ENCODE measurements around the gene SETD1B. TPM values are rescaled to one million over a fixed set of nuclear protein-coding genes. Genes with fewer than 3 reads are reported as not detected.

The SETD1B gene
- total RNA-seq, 1 experiment from 2014 or later, result 0.96 TPM

DNA sequence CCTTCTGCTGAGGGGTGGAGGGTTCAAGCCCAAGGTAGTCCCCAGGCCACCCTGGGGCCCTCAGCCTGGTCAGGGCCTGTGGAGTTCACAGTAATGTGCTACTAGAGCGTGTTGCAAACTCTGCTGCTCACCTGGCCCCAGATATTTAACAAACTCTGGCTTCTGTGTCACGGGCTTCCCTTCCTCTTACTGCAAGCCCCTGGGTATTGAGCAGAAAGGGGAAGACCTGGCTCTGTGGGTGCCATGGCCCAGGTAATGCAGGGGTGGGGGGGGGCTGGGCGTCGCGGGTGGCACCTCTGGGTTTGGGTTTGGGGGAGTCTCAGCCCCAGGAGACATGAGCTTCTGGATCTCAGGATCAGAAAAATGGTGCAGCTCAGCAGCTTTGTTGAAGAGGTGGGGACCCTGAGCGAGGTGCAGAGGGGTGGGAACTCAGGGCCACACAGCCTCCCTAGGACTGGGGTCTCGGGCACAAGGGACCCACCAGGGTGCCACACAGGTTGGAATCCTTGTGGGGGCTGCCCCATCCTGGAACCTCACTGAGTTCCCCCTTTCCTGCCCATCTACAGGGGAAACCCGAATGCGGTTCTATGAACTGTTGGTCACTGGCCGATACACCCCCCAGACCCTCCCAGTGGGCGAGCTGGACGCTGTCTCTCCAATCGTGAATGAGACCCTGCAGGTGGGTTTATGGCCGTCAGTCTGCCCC, 4.0 kb downstream of the SETD1B start:
- no peak for DNase-seq (ENCODE audit: low read depth)

DNA sequence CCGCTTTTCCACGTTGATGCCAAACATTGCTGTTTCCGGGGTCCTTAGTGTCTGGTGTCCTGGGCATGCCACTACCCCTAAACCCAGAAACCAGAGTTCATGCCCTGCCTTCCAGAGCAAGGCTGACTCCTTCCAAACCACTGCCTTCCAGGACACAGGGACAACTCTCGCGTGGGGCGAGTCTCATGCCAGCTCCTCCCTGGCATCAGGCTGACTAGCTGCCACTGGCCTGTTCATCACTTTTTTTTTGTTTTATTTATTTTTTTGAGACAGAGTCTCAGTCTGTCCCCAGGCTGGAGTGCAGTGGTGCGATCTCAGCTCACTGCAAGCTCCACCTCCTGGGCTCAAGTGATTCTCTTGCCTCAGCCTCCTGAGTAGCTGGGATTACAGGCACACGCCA, 4.8 kb downstream of the SETD1B start:
- no peak for DNase-seq (ENCODE audit: low read depth)

DNA sequence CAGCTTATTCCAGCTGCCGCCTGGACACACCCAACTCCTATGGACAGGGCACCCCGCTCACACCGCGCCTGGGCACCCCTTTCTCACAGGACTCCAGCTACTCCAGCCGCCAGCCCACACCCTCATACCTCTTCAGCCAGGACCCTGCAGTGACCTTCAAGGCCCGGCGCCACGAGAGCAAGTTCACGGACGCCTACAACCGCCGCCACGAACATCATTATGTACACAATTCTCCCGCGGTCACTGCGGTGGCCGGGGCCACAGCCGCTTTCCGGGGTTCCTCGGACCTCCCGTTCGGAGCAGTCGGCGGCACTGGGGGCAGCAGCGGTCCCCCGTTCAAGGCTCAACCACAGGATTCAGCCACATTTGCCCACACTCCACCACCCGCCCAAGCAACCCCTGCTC, 5.9 kb downstream of the SETD1B start:
- no peak for DNase-seq (ENCODE audit: low read depth)

DNA sequence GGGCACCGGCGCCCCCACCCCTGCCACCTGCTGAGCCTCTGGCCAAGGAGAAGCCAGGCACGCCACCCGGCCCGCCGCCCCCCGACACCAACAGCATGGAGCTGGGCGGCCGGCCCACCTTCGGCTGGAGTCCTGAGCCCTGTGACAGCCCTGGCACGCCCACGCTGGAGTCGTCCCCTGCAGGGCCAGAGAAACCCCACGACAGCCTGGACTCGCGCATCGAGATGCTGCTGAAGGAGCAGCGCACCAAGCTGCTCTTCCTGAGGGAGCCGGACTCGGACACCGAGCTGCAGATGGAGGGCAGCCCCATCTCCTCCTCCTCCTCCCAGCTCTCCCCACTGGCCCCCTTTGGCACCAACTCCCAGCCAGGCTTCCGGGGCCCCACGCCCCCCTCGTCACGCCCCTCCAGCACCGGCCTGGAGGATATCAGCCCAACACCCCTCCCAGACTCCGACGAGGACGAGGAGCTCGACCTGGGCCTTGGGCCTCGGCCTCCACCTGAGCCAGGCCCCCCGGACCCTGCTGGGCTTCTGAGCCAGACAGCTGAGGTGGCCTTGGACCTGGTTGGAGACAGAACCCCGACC, 6.5 kb downstream of the SETD1B start:
- no peak for DNase-seq (ENCODE audit: low read depth)

DNA sequence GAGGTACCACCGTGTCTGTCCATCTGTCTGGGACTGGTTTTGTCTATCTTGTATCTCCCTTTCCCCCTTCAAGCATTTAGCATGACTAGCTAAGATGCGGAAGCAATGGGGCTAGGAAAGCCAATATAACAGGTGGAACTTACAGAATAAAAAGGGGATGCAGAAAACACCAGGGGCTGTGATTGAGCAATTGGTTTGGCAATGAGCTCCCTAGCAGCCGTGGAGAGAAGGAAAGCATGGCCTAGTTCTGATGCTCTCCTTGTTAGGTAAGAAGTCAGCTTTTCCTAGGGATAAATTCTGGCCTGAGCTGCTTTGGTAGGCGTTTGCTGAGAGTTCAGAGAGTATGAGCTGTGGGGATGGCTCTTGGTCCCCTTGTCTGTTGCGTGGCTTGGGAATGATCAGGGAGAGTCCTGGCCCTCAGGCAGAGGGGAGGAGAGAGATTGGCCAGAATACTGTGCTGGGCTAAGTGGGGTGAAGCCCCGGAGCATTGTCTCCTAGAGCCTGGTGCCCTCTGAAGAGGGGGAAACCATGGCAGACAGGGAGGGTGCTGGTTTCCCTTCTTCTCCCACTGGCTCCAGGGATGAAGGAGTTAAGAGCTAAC, 7.1 kb downstream of the SETD1B start:
- DNase-seq (ENCODE audit: low read depth), result no peak

DNA sequence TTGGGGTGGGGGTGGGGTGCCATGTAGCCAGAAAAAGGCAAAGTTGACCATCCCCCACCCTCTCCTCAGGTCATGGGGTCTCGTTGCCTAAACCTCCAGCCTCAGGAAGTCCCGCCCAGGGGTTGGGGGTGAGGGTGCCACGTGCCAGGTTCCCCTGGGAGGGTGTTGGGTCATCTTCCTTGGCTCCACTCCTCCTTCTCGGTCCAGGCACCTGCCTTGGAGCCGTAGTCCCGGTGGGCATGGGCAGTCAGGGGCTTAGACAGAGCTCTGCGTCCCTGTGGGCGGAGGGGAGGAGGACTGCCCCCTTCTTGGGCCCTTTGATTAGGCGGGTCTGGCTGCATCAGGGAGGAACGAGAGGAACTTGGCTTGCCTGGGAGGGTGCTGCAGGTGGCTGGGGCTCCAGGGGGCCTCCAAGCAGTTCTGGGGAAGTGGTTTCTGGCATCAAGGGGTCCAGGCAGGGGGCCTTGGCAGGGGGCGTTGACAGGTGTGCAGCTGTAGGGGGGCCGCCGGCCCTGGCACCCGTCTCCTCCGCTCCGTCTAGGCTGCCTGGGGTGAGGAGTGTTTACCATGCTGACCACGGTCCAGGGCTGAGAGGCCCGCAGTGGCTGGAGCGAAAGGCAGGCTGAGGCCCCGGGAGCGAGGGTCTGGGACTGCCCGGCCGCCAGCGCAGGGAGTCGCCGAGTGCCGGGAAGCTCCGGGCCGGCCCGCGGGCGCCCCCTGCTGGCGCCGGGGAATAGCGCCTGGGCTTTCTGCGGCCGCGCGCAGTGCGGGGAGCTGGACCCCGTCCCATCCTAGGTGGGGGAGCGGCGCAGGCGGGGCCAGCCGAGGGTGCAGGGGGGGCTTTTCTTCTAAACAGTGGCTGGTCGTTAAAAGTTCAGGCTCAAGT, 7.9 kb downstream of the SETD1B start:
- peak; percentile 65 for DNase-seq (ENCODE audit: low read depth)

DNA sequence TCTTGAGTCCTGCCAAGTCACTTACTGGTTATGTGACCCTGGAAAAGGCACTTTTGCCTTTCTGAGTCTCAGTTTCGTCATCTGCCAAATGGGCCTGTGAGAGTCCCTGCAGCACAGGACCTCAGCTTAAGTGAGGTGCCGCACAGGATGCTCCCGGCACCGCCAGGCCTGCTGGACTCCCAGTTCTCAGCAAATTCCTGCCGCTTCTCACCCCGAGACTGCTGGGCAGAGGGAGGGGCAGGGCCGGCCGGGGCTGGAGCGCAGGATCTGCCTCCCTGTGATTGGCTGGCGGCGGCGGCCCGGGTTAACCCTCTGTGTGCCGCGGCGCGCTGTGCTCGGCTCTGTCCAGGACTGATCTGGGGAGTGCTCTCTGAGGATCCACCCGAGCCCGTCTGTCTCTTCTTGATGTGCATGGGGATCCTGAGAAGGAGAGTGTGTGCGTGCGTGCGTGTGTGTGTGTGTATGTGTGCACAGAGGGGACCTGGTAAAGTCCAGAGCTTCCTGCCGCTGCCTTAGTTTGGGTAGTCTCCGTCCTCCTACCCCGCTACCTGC, 8.6 kb downstream of the SETD1B start:
- DNase-seq (ENCODE audit: low read depth), result peak; percentile 33

DNA sequence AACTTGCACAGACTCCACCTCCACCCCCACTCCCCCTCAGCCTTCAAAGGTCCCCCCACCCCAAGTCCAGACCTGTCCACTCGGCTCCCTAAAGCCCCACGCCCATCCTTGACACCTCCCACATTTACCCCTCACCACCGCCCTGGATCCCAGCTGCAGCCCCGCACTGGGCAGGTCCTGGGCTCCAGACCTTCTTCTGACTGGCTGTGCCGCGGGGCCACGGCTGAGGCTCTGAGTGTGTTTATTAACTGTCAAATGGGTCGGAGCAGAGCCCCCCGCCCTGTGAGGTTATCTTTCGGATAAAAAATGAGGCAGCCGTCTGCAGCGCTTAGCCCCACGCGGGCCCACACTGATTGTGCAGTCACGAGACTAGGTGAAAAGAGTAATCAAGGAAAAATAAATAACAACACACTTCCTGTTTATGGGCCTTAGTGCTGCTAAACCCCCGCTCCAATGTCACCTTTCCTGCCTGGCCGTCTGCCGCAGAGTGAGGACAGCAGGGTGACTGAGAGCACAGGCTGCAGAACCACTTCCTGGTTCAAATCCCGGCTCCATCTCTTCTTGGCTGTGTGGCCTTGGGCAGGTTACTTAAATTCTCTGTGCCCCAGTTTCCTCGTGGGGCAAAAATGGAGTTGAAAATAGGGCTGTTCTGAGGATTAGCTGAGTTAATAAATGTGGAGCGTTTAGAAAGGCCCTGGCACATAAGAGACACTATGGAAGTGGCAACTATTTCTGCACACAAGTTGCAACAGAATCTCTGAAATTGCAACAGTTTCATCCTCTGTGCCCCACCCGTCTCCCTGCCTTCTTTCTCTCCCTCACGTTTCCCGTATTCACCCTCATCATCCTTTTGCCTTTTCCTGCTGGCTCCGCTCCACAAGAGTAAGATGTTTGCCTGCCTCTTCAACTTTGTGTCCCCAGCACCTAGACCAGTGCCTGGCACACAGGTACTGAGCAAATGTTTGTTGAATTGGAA, 9.4 kb downstream of the SETD1B start:
- DNase-seq (ENCODE audit: low read depth), result no peak

DNA sequence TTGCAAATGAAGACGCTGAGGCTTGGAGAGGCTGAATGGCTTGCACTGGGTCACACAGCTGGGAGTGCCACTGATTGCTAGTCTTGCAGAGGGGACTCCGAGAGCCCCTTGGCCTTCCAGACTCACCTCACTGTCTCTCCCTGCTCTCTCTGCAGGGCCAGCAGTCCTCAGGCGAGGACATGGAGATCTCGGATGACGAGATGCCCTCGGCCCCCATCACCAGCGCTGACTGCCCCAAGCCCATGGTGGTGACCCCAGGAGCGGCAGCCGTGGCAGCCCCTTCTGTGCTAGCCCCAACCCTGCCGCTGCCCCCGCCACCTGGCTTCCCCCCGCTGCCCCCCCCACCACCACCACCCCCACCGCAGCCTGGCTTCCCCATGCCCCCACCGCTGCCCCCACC, 10.1 kb downstream of the SETD1B start:
- no peak for DNase-seq (ENCODE audit: low read depth)

DNA sequence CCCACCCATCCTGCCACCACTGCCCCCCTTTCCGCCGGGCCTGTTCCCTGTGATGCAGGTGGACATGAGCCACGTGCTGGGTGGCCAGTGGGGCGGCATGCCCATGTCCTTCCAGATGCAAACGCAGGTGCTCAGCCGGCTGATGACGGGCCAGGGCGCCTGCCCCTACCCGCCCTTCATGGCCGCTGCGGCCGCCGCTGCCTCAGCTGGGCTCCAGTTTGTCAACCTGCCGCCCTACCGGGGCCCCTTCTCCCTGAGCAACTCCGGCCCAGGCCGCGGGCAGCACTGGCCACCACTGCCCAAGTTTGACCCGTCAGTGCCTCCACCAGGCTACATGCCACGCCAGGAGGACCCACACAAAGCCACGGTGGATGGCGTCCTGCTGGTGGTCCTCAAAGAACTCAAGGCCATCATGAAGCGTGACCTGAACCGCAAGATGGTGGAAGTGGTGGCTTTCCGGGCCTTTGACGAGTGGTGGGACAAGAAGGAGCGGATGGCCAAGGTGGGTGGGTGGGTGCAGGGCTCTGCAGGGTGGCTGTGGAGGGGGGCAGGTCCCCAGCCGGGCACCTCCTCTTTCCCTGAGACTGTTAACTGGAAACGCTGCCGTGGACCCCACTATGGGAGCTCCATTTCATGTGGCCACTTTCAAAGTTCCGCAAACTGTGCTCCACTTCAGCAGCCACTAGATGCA, 10.8 kb downstream of the SETD1B start:
- DNase-seq (ENCODE audit: low read depth), result no peak

DNA sequence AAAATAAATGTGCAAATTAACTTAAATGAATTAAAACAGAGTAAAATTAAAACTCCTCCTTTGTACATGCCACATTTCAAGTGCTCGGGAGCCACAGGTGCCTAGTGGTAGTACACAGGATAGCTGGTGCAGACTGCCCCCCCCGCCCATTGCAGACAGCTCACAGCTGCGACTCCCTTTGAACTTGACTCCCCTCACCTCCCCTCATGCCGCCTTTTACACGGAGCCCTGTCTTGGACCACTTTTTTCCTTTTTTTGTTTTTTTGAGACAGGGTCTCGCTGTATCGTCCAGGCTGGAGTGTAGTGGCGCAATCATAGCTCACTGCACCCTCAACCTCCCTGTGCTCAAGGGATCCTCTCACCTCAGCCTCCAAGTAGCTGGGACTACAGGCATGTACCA, 11.5 kb downstream of the SETD1B start:
- no peak for DNase-seq (ENCODE audit: low read depth)

DNA sequence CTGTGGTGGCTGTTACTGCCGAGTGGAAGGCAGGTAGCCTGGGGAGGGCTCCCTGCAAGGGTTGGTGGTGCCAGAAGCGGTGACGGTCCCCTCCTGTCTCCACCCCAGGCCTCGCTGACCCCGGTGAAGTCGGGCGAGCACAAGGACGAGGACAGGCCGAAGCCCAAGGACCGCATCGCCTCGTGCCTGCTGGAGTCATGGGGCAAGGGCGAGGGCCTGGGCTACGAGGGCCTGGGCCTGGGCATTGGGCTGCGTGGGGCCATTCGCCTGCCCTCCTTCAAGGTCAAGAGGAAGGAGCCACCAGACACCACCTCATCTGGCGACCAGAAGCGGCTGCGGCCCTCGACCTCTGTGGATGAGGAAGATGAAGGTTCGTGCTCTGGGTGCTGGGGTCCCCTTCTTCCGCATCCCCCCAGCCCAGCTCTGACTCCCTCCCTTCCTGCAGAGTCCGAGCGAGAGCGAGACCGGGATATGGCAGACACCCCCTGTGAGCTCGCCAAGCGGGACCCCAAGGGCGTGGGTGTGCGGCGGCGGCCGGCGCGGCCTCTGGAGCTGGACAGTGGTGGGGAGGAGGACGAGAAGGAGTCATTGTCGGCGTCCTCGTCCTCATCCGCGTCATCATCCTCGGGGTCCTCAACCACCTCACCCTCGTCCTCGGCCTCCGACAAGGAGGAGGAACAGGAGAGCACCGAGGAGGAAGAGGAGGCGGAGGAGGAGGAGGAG, 13.3 kb downstream of the SETD1B start:
- no peak for DNase-seq (ENCODE audit: low read depth)

DNA sequence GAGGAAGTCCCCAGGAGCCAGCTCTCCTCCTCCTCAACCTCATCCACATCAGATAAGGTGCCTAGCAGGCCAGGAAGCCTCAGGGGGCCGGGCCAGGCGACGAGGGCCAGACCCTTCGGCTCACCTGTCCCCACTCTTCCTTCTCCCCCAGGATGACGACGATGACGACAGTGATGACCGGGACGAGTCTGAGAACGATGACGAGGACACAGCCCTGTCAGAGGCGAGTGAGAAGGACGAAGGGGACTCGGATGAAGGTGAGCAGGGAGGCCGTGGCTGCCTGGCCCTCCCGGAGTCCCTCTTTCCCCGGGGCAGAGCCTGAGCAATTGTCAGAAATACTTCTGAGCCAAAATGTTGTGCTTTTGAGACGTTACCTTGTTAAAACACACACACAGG, 13.8 kb downstream of the SETD1B start:
- DNase-seq (ENCODE audit: low read depth), result no peak

DNA sequence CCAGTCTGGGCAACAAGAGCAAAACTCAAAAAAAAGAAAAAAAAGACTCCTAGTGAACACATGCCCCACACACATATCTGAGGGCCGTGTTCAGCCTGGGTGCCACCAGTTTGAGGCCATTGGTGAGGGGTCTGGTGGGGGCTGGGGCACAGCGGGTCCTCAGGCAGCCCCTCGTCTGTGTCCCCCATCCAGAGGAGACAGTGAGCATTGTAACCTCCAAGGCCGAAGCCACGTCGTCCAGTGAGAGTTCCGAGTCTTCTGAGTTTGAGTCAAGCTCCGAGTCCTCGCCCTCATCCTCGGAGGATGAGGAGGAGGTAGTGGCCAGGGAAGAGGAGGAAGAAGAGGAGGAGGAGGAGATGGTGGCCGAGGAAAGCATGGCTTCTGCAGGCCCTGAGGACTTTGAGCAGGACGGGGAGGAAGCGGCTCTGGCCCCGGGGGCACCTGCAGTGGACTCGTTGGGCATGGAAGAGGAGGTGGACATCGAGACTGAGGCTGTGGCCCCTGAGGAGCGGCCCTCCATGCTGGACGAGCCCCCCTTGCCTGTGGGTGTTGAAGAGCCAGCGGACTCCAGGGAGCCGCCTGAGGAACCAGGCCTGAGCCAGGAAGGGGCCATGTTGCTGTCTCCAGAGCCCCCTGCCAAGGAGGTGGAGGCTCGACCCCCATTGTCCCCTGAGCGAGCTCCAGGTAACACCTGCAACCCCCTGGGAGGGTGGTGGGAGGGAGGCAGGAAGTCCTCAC, 15.6 kb downstream of the SETD1B start:
- DNase-seq (ENCODE audit: low read depth), result no peak

DNA sequence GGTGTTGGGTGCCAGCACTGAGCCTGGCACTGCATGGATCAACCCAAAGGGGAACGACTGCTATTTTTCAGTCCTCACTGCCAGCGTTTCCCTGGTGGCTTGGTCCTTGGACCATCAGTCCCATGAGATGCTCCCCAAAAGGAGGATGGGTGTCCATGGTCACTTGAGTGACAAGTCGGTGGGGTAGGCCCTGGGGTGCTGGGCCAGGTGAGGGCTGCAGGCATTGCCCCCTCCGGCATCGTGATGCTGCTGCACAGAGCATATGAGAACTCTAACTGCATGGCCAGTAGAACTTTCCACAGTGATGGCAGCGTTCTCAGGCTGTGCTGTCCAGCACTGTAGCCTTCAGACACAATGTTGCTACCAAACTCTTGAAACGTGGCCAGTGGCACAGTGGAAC, 16.2 kb downstream of the SETD1B start:
- DNase-seq (ENCODE audit: low read depth), result no peak

DNA sequence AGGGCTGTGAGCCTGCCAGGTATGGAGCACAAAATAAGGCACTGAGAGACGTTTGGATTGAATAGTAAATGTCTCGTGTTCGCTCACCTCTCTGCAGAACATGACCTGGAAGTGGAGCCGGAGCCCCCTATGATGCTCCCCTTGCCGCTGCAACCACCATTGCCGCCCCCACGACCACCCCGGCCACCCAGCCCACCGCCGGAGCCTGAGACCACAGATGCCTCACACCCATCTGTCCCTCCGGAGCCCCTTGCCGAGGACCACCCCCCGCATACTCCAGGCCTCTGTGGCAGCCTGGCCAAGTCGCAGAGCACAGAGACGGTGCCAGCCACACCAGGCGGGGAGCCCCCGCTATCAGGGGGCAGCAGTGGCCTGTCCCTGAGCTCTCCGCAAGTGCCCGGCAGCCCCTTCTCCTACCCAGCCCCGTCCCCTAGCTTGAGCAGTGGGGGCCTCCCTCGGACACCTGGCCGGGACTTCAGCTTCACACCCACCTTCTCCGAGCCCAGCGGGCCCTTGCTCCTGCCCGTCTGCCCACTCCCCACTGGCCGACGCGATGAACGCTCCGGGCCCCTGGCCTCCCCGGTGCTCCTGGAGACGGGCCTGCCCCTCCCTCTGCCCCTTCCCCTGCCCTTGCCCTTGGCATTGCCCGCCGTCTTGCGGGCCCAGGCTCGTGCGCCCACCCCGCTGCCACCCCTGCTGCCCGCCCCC, 18.7 kb downstream of the SETD1B start:
- no peak for DNase-seq (ENCODE audit: low read depth)

DNA sequence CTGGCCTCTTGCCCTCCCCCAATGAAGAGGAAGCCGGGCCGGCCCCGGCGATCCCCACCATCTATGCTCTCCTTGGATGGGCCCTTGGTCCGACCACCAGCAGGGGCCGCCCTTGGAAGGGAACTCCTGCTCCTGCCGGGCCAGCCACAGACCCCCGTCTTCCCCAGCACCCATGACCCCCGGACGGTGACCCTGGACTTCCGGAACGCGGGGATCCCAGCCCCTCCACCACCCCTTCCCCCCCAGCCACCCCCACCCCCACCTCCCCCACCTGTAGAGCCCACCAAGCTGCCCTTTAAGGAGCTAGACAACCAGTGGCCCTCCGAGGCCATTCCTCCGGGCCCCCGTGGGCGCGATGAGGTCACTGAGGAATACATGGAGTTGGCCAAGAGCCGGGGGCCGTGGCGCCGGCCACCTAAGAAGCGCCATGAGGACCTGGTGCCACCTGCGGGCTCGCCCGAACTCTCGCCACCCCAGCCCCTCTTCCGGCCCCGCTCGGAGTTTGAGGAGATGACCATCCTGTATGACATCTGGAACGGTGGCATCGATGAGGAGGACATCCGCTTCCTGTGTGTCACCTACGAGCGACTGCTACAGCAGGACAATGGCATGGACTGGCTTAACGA, 19.4 kb downstream of the SETD1B start:
- DNase-seq (ENCODE audit: low read depth), result no peak

DNA sequence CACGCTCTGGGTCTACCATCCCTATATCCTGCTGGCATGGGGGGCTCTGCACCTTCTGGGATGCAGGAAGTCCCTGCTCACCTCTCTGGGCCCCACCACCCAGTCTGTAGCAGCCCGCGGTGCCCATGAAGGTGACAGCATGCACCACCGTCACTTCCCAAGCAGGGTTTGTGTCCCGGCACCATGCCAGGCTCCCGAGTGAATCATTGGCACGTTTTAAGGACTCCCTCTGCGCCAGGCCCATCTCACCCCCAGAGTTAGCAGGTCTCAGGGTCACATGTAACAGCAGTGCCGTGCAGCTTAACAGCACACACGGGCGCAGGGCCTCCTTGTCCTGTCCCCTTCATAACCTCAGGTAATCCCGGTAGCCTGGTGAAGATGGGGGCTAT, 19.9 kb downstream of the SETD1B start:
- no peak for DNase-seq (ENCODE audit: low read depth)
